Liver (tissue), 9 donors: ENCODE measurements around the gene KRTAP19-4. TPM values are rescaled to one million over a fixed set of nuclear protein-coding genes. Genes with fewer than 3 reads are reported as not detected.

Experiments used
- DNase-seq: peaks from one replicate; pipeline ENCODE4 v3.0.0-alpha.2; 2017; ENCODE audit warnings: low spot score
- H3K27ac ChIP-seq, 2 donors: one replicate each; pipeline ENCODE4 v1.7.0; 2013; ENCODE audit warnings: inconsistent platforms in 2 of 2, low read length in 2 of 2, control low read depth in 1 of 2, low read depth in 1 of 2, mild to moderate bottlenecking in 1 of 2
- H3K27me3 ChIP-seq, 4 donors: one replicate each; pipeline versions ENCODE4 v1.6.1 to v1.7.0; 2013; ENCODE audit warnings: low read length in 3 of 4, inconsistent platforms in 1 of 4, mild to moderate bottlenecking in 1 of 4, moderate library complexity in 1 of 4; ENCODE audit not compliant: control insufficient read depth in 4 of 4, insufficient read depth in 4 of 4
- H3K36me3 ChIP-seq, 4 donors: one replicate each; pipeline versions ENCODE4 v1.6.1 to v1.7.0; 2013; ENCODE audit warnings: low read length in 3 of 4, mild to moderate bottlenecking in 3 of 4, low read depth in 1 of 4, moderate library complexity in 1 of 4; ENCODE audit not compliant: control insufficient read depth in 4 of 4, insufficient read depth in 3 of 4
- H3K4me1 ChIP-seq, 4 donors: one replicate each; pipeline versions ENCODE4 v1.6.1 to v1.7.0; 2013; ENCODE audit warnings: low read length in 3 of 4, mild to moderate bottlenecking in 3 of 4, moderate library complexity in 1 of 4; ENCODE audit not compliant: control insufficient read depth in 4 of 4, insufficient read depth in 4 of 4
- H3K4me3 ChIP-seq, 3 donors: one replicate each; pipeline versions ENCODE4 v1.6.1 to v1.7.0; 2013; ENCODE audit warnings: low read length in 3 of 3, control low read depth in 1 of 3, low read depth in 1 of 3, mild to moderate bottlenecking in 1 of 3
- H3K9ac ChIP-seq, 2 donors: one replicate each; pipeline ENCODE4 v1.7.0; 2013; ENCODE audit warnings: low read length in 2 of 2, mild to moderate bottlenecking in 2 of 2, moderate library complexity in 2 of 2, control low read depth in 1 of 2, low read depth in 1 of 2
- H3K9me3 ChIP-seq, 4 donors: one replicate each; pipeline versions ENCODE4 v1.6.1 to v1.7.0; 2013; ENCODE audit warnings: low read length in 3 of 4; ENCODE audit not compliant: control insufficient read depth in 4 of 4
- ATF3 ChIP-seq: IDR thresholded peaks from 2 replicates; pipeline ENCODE4 v1.6.1; 2016; ENCODE audit warnings: antibody characterized with exemption
- CTCF ChIP-seq: fragments of 150-350 bp; IDR thresholded peaks from 2 replicates; pipeline ENCODE4 v1.5.1; 2017; ENCODE audit warnings: improper control_type of control experiment, low read depth, low read length; ENCODE audit not compliant: missing input control
- EGR1 ChIP-seq, 2 donors: IDR thresholded peaks; 2 replicates each; pipeline ENCODE4 v1.6.1; 2016 to 2018; ENCODE audit warnings: antibody characterized with exemption in 2 of 2, low read depth in 2 of 2
- FOXA2 ChIP-seq: IDR thresholded peaks from 2 replicates; pipeline ENCODE4 v1.6.1; 2016; ENCODE audit warnings: antibody characterized with exemption
- GABPA ChIP-seq, 2 donors: IDR thresholded peaks in 1 of 2; conservative IDR thresholded peaks in 1 of 2; 2 replicates each; pipeline ENCODE4 v1.6.1; 2016; ENCODE audit warnings: antibody characterized with exemption in 2 of 2, mild to moderate bottlenecking in 1 of 2, moderate library complexity in 1 of 2
- HNF4A ChIP-seq, 2 donors: conservative IDR thresholded peaks; 2 replicates each; pipeline ENCODE4 v1.6.1; 2016; ENCODE audit warnings: antibody characterized with exemption in 2 of 2, mild to moderate bottlenecking in 2 of 2
- HNF4G ChIP-seq: IDR thresholded peaks from 2 replicates; pipeline ENCODE4 v1.6.1; 2016; ENCODE audit warnings: antibody characterized with exemption
- JUND ChIP-seq, 2 donors: IDR thresholded peaks; 2 replicates each; pipeline ENCODE4 v1.6.1; 2016; ENCODE audit warnings: antibody characterized with exemption in 2 of 2
- MAX ChIP-seq: IDR thresholded peaks from 2 replicates; pipeline ENCODE4 v1.6.1; 2016; ENCODE audit warnings: antibody characterized with exemption
- NR2F2 ChIP-seq: IDR thresholded peaks from 2 replicates; pipeline ENCODE4 v1.6.1; 2016; ENCODE audit warnings: antibody characterized with exemption
- RAD21 ChIP-seq, 2 donors: IDR thresholded peaks; 2 replicates each; pipeline ENCODE4 v1.6.1; 2016; ENCODE audit warnings: antibody characterized with exemption in 2 of 2, mild to moderate bottlenecking in 2 of 2
- REST ChIP-seq: IDR thresholded peaks from 2 replicates; pipeline ENCODE4 v1.6.1; 2016; ENCODE audit warnings: antibody characterized with exemption, mild to moderate bottlenecking
- RXRA ChIP-seq, 2 donors: IDR thresholded peaks; 2 replicates each; pipeline ENCODE4 v1.6.1; 2017 to 2018; ENCODE audit warnings: antibody characterized with exemption in 2 of 2, mild to moderate bottlenecking in 1 of 2
- SP1 ChIP-seq: IDR thresholded peaks from 2 replicates; pipeline ENCODE4 v1.6.1; 2018; ENCODE audit warnings: antibody characterized with exemption, mild to moderate bottlenecking
- TAF1 ChIP-seq: conservative IDR thresholded peaks from 2 replicates; pipeline ENCODE4 v1.6.1; 2016; ENCODE audit warnings: antibody characterized with exemption, mild to moderate bottlenecking
- ZBTB33 ChIP-seq: IDR thresholded peaks from 2 replicates; pipeline ENCODE4 v1.6.1; 2016; ENCODE audit warnings: antibody characterized with exemption
- WGBS: extraction: QIAGEN DNeasy Blood & Tissue Kit; methylation state at CpG from one replicate; pipeline ENCODE4 v1.1.7; 2013; 5-methylcytosine and 5-hydroxymethylcytosine counted together
- polyA plus RNA-seq, 2 donors: library from polyadenylated mRNA; stranded (reverse) in 1 of 2; unstranded in 1 of 2; fragments of 200-250 nt in 1 of 2; fragments of >200 nt in 1 of 2; fragmentation: Nextera tagmentation in 1 of 2; extraction: Ambion mirVana in 1 of 2; gene quantifications; one replicate each; pipeline versions ENCODE4 v1.2.1 to v1.2.3, GENCODE V29; 2013 to 2015
- total RNA-seq, 2 donors: library from RNA; depleted of rRNA; stranded (reverse); fragments of >200 nt; gene quantifications; one replicate each; pipeline ENCODE4 v1.2.3, GENCODE V29; 2014
- donor health status: healthy.
- donor health status: healthy.
- donor health status: healthy.
- donor health status: healthy.
- donor health status: healthy.

Gene KRTAP19-4
- total and polyA plus RNA-seq, 4 donors: not detected

DNA sequence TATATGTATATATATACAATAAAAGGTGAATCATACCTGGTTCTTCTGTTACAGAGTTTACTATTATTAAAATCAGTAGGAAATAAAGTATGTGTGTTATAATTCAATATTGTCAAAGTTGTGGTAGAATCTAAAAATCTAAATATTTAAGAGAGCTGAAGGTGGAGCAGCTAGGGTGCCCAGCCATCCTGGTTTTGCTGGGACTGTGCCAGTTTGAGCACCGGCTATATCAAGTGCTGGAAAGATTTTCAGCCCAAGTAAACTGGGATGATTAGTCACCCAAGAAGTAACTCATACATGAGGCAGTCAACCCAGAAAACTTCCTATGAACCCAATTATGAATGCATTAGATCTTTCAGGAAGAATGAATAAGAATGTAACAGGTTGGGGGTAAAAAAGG, 21.9 kb upstream of the KRTAP19-4 start:
- H3K4me1 ChIP-seq: no peaks in the 10 kb centered on the region
- WGBS: 65% methylated on average over 1 of the region's 1 CpG
- no peaks in the 10 kb centered on the region for H3K9me3 ChIP-seq
- no peak for DNase-seq
- TF ChIP-seq GABPA (IDR thresholded peaks at IDR 0.05 in 1 of 2, conservative IDR thresholded peaks at IDR 0.05 in 1 of 2) (no peak), EGR1 (IDR thresholded peaks at IDR 0.05; ENCODE audit: low read depth in 2 of 2) (no peak), ATF3 (no peak), RXRA (IDR thresholded peaks at IDR 0.05) (no peak), SP1 (no peak), RAD21 (IDR thresholded peaks at IDR 0.05) (no peak), HNF4A (conservative IDR thresholded peaks at IDR 0.05) (no peak), REST (no peak), TAF1 (no peak), FOXA2 (no peak), CTCF (no peak), ZBTB33 (no peak), MAX (no peak), HNF4G (no peak), JUND (IDR thresholded peaks at IDR 0.05) (no peak)
- H3K27ac ChIP-seq: no peak overlapping the region
- no peaks in the 10 kb centered on the region for H3K27me3 ChIP-seq
- H3K9ac ChIP-seq: no peak overlapping the region
- peaks cover 0 to 2% (median 0%) of the 10 kb centered on the region in 4 donors for H3K36me3 ChIP-seq
- H3K4me3 ChIP-seq: no peak overlapping the region

DNA sequence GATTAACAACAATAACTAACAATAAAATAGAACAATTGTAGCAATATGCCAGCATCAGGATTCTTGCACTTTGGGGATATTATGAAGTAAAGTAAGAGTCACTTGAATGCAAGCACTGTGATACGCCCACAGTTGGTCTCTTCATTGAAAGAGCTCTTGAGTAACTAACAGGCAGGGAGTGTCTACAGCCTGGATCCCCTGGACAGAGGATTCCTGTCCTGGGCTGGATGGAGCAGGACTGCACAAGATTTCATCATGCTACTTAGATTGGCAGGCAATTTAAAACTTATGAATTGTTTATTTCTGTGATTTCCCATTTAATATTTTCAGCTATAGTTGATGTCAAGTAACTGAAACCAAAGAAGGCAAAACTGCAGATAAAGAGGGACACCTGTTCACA, 18.7 kb upstream of the KRTAP19-4 start:
- 76% methylated on average over 1 of the region's 1 CpG for WGBS
- Histone ChIP-seq H3K27ac (no peak overlapping the region), H3K36me3 (no peaks in the 10 kb centered on the region), H3K4me1 (no peaks in the 10 kb centered on the region), H3K9me3 (no peaks in the 10 kb centered on the region), H3K4me3 (no peak overlapping the region), H3K27me3 (no peaks in the 10 kb centered on the region), H3K9ac (no peak overlapping the region)
- no peak for TF ChIP-seq NR2F2
- no peak for TF ChIP-seq ZBTB33
- TF ChIP-seq SP1: no peak
- TF ChIP-seq ATF3: no peak
- no peak for TF ChIP-seq RXRA (IDR thresholded peaks at IDR 0.05)
- no peak for TF ChIP-seq JUND (IDR thresholded peaks at IDR 0.05)
- no peak for TF ChIP-seq EGR1 (IDR thresholded peaks at IDR 0.05; ENCODE audit: low read depth in 2 of 2)
- DNase-seq: no peak
